HepG2 (cell line): ENCODE data around the gene SMIM12. TPM values are rescaled to one million over a fixed set of nuclear protein-coding genes. Genes with fewer than 3 reads are reported as not detected.

Source experiments
- CREB1 ChIP-seq, 2 experiments: fragments of 450-650 bp in 1 of 2; IDR thresholded peaks; 2 replicates each; pipeline ENCODE4 v1.6.1; 2016 to 2017; ENCODE audit warnings: control low read depth in 1 of 2, mild to moderate bottlenecking in 1 of 2, missing compliant biosample characterization in 1 of 2, missing genetic modification characterization in 1 of 2
- FOXO1 ChIP-seq: sonication (generic); formaldehyde crosslinking; IDR thresholded peaks from 2 replicates; pipeline ENCODE4 v1.4.0; 2020; ENCODE audit warnings: missing genetic modification reagents
- HMG20B ChIP-seq: conservative IDR thresholded peaks from 2 replicates; pipeline ENCODE4 v1.6.1; 2016; ENCODE audit warnings: missing genetic modification reagents, missing compliant biosample characterization
- JUN ChIP-seq: sonication (generic); formaldehyde crosslinking; IDR thresholded peaks from 2 replicates; pipeline ENCODE4 v1.4.0; 2020; ENCODE audit warnings: mild to moderate bottlenecking, missing genetic modification reagents
- LCORL ChIP-seq, 2 experiments: fragments of 450-650 bp in 1 of 2; sonication (generic) in 1 of 2; formaldehyde crosslinking in 1 of 2; IDR thresholded peaks; 2 replicates each; pipeline versions ENCODE4 v1.5.0 to v1.6.1; 2017 to 2020; ENCODE audit warnings: antibody characterized with exemption in 1 of 2, missing genetic modification reagents in 1 of 2
- MEIS1 ChIP-seq: sonication (generic); formaldehyde crosslinking; IDR thresholded peaks from 2 replicates; pipeline ENCODE4 v1.9.0; 2021; ENCODE audit warnings: mild to moderate bottlenecking, missing genetic modification reagents, moderate library complexity, borderline replicate concordance
- MXD4 ChIP-seq: IDR thresholded peaks from 2 replicates; pipeline ENCODE4 v1.6.1; 2016; ENCODE audit warnings: mild to moderate bottlenecking, missing biosample characterization, missing genetic modification reagents
- NFIC ChIP-seq: IDR thresholded peaks from 2 replicates; pipeline ENCODE4 v1.6.1; 2012; ENCODE audit warnings: mild to moderate bottlenecking, low read length, inconsistent platforms
- RARG ChIP-seq: sonication (generic); formaldehyde crosslinking; IDR thresholded peaks from 2 replicates; pipeline ENCODE4 v1.4.0; 2020; ENCODE audit warnings: low read depth, mild to moderate bottlenecking, missing genetic modification reagents
- RBFOX2 ChIP-seq: fragments of 200-400 bp; formaldehyde crosslinking; IDR thresholded peaks from 2 replicates; pipeline ENCODE4 v1.6.1; 2017; ENCODE audit warnings: low read depth, mild to moderate bottlenecking, low read length
- RFX1 ChIP-seq: fragments of 450-650 bp; IDR thresholded peaks from 2 replicates; pipeline ENCODE4 v1.6.1; 2017
- SSRP1 ChIP-seq: IDR thresholded peaks from 2 replicates; pipeline ENCODE4 v1.6.1; 2016; ENCODE audit warnings: control low read depth
- STAG1 ChIP-seq: sonication (generic); formaldehyde crosslinking; IDR thresholded peaks from 2 replicates; pipeline ENCODE4 v1.4.0; 2020; ENCODE audit warnings: missing genetic modification reagents
- THAP7 ChIP-seq: sonication (generic); formaldehyde crosslinking; IDR thresholded peaks from 2 replicates; pipeline ENCODE4 v1.8.1; 2023; ENCODE audit warnings: mild to moderate bottlenecking, missing genetic modification reagents
- ZBTB7B ChIP-seq: sonication (generic); formaldehyde crosslinking; IDR thresholded peaks from 2 replicates; pipeline ENCODE4 v1.4.0; 2020; ENCODE audit warnings: missing genetic modification reagents
- ZNF776 ChIP-seq: sonication (generic); formaldehyde crosslinking; IDR thresholded peaks from 2 replicates; pipeline ENCODE4 v1.4.0; 2020; ENCODE audit warnings: mild to moderate bottlenecking, missing genetic modification reagents
- polyA plus RNA-seq, 8 experiments: library from polyadenylated mRNA; depleted of rRNA in 3 of 8; stranded (reverse) in 7 of 8; unstranded in 1 of 8; fragments of >200 nt; fragmentation: Illumina TruSeq in 4 of 8; extraction: Trizol in 4 of 8; gene quantifications; 2 replicates each; pipeline versions ENCODE4 v1.2.1 to v1.2.3, GENCODE V29; 2011 to 2016; ENCODE audit warnings: low read depth in 4 of 8, missing spikeins in 1 of 8, mixed read lengths in 1 of 8; ENCODE audit not compliant: insufficient read depth in 1 of 8
- total RNA-seq, 5 experiments: library from RNA; depleted of rRNA; stranded (reverse); fragments of >200 nt; fragmentation: Illumina TruSeq; extraction: Trizol; gene quantifications; 2 replicates each; pipeline ENCODE4 v1.2.3, GENCODE V29; 2016; ENCODE audit warnings: low read depth in 1 of 5
- TF ChIP-seq, protein P1 (sequence below): sonication (generic); formaldehyde crosslinking; IDR thresholded peaks from 2 replicates; pipeline ENCODE4 v1.5.0; 2020; ENCODE audit warnings: mild to moderate bottlenecking, missing genetic modification reagents, borderline replicate concordance
- TF ChIP-seq, protein P2 (sequence below), 2 experiments: sonication (generic) in 1 of 2; formaldehyde crosslinking in 1 of 2; IDR thresholded peaks; 2 replicates each; pipeline versions ENCODE4 v1.4.0 to v1.6.1; 2018 to 2020; ENCODE audit warnings: missing genetic modification reagents in 2 of 2, borderline replicate concordance in 1 of 2, low read depth in 1 of 2, mild to moderate bottlenecking in 1 of 2, missing biosample characterization in 1 of 2
- TF ChIP-seq, protein P3 (sequence below): sonication (generic); formaldehyde crosslinking; IDR thresholded peaks from 2 replicates; pipeline ENCODE4 v1.4.0; 2020; ENCODE audit warnings: missing genetic modification reagents, borderline replicate concordance
- TF ChIP-seq, protein P4 (sequence below): IDR thresholded peaks from 2 replicates; pipeline ENCODE4 v1.6.1; 2016; ENCODE audit warnings: low read depth, borderline replicate concordance

Gene SMIM12
- total and polyA plus RNA-seq, 2 of the 13 experiments (the other 11 are each of a cell fraction or from before 2014, with no cell fraction given), result 20.1 to 41.3 TPM

DNA sequence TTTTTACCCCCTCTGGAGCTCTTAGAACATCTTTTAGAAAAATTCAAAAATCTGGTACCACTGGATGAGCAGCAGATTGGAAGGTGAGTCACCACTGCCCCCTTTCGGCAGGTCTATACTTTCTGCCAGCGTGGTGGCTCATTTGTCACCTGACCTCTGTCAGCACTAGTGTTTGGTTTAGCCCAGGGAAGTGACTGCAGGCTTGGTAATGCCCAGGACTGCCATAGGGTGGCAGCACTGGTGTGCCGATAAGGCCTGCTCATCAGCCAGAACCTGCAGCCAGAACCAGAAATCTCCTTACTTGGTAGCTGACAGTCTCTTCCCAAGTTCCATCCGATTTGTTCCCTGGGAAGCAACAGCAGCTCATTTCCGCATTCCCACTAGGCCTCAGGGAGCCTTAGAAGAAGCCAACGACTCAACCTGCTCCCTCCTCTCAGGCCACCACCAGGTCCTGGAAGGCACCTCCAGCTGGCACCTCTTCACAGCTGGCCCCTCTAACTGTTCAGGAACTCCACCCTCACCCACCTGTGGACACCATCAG lies 6.8 kb downstream of the SMIM12 start (continued):
- TF ChIP-seq, protein P1, sequence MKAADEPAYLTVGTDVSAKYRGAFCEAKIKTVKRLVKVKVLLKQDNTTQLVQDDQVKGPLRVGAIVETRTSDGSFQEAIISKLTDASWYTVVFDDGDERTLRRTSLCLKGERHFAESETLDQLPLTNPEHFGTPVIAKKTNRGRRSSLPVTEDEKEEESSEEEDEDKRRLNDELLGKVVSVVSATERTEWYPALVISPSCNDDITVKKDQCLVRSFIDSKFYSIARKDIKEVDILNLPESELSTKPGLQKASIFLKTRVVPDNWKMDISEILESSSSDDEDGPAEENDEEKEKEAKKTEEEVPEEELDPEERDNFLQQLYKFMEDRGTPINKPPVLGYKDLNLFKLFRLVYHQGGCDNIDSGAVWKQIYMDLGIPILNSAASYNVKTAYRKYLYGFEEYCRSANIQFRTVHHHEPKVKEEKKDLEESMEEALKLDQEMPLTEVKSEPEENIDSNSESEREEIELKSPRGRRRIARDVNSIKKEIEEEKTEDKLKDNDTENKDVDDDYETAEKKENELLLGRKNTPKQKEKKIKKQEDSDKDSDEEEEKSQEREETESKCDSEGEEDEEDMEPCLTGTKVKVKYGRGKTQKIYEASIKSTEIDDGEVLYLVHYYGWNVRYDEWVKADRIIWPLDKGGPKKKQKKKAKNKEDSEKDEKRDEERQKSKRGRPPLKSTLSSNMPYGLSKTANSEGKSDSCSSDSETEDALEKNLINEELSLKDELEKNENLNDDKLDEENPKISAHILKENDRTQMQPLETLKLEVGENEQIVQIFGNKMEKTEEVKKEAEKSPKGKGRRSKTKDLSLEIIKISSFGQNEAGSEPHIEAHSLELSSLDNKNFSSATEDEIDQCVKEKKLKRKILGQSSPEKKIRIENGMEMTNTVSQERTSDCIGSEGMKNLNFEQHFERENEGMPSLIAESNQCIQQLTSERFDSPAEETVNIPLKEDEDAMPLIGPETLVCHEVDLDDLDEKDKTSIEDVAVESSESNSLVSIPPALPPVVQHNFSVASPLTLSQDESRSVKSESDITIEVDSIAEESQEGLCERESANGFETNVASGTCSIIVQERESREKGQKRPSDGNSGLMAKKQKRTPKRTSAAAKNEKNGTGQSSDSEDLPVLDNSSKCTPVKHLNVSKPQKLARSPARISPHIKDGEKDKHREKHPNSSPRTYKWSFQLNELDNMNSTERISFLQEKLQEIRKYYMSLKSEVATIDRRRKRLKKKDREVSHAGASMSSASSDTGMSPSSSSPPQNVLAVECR (CRISPR knock-in tag), result peak; percentile 47; the same call in 1 of the 2 replicates
- TF ChIP-seq NFIC, result no peak
- peak; percentile 12; the same call in 1 of the 2 replicates for TF ChIP-seq CREB1 (IDR thresholded peaks at IDR 0.05)
- 0 out of 2 replicates have a peak, but pooled peaks have one; percentile 25 for TF ChIP-seq CREB1 (CRISPR knock-in tag; IDR thresholded peaks at IDR 0.05)
- TF ChIP-seq, protein P2, sequence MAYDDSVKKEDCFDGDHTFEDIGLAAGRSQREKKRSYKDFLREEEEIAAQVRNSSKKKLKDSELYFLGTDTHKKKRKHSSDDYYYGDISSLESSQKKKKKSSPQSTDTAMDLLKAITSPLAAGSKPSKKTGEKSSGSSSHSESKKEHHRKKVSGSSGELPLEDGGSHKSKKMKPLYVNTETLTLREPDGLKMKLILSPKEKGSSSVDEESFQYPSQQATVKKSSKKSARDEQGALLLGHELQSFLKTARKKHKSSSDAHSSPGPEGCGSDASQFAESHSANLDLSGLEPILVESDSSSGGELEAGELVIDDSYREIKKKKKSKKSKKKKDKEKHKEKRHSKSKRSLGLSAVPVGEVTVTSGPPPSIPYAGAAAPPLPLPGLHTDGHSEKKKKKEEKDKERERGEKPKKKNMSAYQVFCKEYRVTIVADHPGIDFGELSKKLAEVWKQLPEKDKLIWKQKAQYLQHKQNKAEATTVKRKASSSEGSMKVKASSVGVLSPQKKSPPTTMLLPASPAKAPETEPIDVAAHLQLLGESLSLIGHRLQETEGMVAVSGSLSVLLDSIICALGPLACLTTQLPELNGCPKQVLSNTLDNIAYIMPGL (CRISPR knock-in tag; IDR thresholded peaks at IDR 0.05; ENCODE audit: borderline replicate concordance in 1 of 2, low read depth in 1 of 2), result peak; percentile 82 to 84; a peak in 2 of 4 replicates
- no peak for TF ChIP-seq RBFOX2
- no peak for TF ChIP-seq ZNF776
- TF ChIP-seq SSRP1 (CRISPR knock-in tag), result 0 out of 2 replicates have a peak, but pooled peaks have one; percentile 30
- peak; percentile 45; the same call in 1 of the 2 replicates for TF ChIP-seq MEIS1 (CRISPR knock-in tag)
- TF ChIP-seq JUN (CRISPR knock-in tag), result no peak
- no peak for TF ChIP-seq RFX1
- TF ChIP-seq, protein P3, sequence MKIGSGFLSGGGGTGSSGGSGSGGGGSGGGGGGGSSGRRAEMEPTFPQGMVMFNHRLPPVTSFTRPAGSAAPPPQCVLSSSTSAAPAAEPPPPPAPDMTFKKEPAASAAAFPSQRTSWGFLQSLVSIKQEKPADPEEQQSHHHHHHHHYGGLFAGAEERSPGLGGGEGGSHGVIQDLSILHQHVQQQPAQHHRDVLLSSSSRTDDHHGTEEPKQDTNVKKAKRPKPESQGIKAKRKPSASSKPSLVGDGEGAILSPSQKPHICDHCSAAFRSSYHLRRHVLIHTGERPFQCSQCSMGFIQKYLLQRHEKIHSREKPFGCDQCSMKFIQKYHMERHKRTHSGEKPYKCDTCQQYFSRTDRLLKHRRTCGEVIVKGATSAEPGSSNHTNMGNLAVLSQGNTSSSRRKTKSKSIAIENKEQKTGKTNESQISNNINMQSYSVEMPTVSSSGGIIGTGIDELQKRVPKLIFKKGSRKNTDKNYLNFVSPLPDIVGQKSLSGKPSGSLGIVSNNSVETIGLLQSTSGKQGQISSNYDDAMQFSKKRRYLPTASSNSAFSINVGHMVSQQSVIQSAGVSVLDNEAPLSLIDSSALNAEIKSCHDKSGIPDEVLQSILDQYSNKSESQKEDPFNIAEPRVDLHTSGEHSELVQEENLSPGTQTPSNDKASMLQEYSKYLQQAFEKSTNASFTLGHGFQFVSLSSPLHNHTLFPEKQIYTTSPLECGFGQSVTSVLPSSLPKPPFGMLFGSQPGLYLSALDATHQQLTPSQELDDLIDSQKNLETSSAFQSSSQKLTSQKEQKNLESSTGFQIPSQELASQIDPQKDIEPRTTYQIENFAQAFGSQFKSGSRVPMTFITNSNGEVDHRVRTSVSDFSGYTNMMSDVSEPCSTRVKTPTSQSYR (CRISPR knock-in tag), result no peak
- TF ChIP-seq LCORL (IDR thresholded peaks at IDR 0.05), result no peak
- TF ChIP-seq LCORL (CRISPR knock-in tag; IDR thresholded peaks at IDR 0.05), result 0 out of 2 replicates have a peak, but pooled peaks have one; percentile 28
- TF ChIP-seq, protein P4, sequence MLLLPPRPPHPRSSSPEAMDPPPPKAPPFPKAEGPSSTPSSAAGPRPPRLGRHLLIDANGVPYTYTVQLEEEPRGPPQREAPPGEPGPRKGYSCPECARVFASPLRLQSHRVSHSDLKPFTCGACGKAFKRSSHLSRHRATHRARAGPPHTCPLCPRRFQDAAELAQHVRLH, result no peak; the same call in 1 of the 2 replicates
- no peak for TF ChIP-seq HMG20B
- TF ChIP-seq THAP7 (CRISPR knock-in tag), result no peak
- peak; percentile 40; the same call in 1 of the 2 replicates for TF ChIP-seq FOXO1
- TF ChIP-seq STAG1 (CRISPR knock-in tag), result peak; percentile 87
- 0 out of 2 replicates have a peak, but pooled peaks have one; percentile 31 for TF ChIP-seq MXD4 (CRISPR knock-in tag)
- TF ChIP-seq ZBTB7B (CRISPR knock-in tag), result no peak
- TF ChIP-seq RARG (CRISPR knock-in tag), result no peak
